Measurements from ENCODE around the gene VPS8. TPM values are rescaled to one million over a fixed set of nuclear protein-coding genes. Genes with fewer than 3 reads are reported as not detected.

The VPS8 gene
- total and polyA plus RNA-seq, 2 of the 8 experiments (the other 6 are each of a cell fraction or from before 2014, with no cell fraction given): 13.0 to 41.0 TPM

DNA sequence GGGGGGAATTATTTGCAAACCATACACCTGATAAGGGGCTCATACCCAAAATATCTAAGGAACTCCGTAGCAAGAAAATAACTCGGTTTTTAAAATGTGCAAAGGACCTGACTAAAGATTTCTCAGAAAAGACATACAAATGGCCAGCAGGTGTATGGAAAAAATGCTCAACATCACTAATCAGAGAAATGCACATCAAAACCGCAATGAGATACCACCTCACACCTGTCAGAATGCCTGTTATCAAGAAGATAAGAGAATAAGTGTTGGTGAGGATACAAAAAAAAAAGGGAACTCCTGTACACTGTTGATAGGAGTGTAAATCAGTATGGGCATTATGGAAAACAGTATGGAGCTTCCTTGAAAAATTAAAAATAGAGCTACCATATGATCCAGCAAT lies 251.5 kb downstream of the VPS8 start (continued):
- no peak for TF ChIP-seq BCL11A (IDR thresholded peaks at IDR 0.05; ENCODE audit: low read depth in 2 of 2, low read length in 2 of 2)
- no peak for TF ChIP-seq KDM4A (IDR thresholded peaks at IDR 0.05; ENCODE audit: low read depth, low read length, severe bottlenecking)
- TF ChIP-seq GABPA (IDR thresholded peaks at IDR 0.05; ENCODE audit: borderline replicate concordance, insufficient read depth, low read length): no peak
- no peak for TF ChIP-seq BRCA1 (IDR thresholded peaks at IDR 0.05; ENCODE audit: low read depth, low read length)
